ENCODE data around the gene MYO5C.

DNA sequence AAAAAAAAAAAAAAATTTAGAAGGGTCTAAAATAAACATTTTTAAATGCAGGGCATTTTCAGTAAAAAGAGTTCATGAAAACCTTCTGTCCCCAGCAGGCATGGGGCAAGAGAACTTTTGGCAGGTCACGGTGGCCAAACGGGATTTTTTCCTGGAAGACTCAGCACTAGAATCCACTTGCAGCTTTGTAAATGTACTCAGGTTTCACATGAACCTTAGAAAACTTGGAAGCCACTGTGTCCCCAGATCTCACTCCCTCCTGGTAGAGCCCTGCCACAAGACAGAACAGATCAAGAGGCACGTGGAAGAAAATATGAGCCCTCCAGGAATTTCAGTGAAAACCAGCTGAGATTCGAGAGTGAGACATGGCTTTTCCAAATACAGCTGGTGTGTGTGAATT is 102.3 kb downstream of the MYO5C start:
- TF ChIP-seq, protein P1, sequence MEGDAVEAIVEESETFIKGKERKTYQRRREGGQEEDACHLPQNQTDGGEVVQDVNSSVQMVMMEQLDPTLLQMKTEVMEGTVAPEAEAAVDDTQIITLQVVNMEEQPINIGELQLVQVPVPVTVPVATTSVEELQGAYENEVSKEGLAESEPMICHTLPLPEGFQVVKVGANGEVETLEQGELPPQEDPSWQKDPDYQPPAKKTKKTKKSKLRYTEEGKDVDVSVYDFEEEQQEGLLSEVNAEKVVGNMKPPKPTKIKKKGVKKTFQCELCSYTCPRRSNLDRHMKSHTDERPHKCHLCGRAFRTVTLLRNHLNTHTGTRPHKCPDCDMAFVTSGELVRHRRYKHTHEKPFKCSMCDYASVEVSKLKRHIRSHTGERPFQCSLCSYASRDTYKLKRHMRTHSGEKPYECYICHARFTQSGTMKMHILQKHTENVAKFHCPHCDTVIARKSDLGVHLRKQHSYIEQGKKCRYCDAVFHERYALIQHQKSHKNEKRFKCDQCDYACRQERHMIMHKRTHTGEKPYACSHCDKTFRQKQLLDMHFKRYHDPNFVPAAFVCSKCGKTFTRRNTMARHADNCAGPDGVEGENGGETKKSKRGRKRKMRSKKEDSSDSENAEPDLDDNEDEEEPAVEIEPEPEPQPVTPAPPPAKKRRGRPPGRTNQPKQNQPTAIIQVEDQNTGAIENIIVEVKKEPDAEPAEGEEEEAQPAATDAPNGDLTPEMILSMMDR (IDR thresholded peaks at IDR 0.05) = no peak
- TF ChIP-seq POLR2A (IDR thresholded peaks at IDR 0.05) = no peak

Measured in adrenal gland (tissue), 5 donors.